HG03378 (cell line): ENCODE measurements around the gene TNS3.

Experiments used
- ATAC-seq: cut with Tn5 transposase; IDR thresholded peaks from one replicate; pipeline ENCODE4 v1.9.1; 2021; ENCODE audit warnings: mild to moderate bottlenecking, moderate library complexity; ENCODE audit not compliant: unreplicated experiment

Gene TNS3

DNA sequence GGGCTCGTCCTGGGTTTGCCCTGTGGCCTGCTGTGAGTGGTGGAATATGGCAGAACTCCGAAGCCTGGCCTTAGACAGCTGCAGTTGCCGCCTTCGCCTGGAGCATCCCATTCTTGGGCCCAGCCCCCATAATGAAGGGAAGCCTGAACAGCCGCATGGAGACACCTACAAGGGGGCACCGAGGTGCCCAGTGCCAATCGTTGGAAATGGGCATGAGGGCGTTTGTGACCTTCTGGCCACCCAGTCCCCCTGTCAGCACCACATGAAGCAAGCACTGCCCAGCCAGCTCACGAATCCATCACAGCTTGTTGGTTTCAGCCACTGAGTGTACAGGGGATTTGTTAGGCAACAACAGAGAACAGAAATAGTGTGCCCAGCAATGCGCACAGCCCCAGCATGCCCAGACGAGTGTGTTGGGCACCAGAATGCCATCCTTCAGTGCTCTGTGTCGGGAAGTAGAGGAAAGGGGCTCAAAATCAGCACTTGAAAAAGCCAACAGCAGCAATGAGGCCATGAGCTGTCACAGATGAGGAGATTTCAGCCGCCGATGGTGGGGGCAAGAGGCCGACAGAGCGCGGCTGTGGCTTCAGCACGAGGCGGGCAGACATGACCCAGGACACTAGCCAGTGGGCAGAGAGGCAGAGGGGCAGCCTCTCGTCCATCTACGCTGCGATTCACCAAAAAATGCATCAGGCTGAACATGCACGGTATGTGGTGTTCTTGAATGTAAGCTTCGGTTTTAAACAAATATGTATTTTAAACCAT, 91.2 kb downstream of the TNS3 start:
- ATAC-seq, result no peak

DNA sequence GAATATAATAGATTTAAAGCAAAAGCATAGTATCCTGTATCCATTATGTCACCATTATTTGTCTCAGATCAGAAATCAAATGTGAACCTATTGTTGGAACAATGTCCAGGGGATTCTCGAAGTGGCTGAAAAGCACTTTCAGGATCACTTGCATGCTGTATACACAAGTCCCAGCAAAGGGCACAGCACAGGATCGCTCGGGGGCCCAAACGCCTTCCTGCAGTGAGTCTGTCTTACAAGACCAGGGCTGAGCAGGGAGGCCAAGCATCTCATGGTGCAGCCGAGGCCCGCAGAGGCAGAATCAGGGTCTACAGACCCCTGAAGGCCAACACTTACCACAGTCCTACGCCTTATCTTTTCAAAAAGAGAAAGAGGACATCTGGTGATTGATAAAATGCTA, 92.3 kb downstream of the TNS3 start:
- ATAC-seq, result no peak

DNA sequence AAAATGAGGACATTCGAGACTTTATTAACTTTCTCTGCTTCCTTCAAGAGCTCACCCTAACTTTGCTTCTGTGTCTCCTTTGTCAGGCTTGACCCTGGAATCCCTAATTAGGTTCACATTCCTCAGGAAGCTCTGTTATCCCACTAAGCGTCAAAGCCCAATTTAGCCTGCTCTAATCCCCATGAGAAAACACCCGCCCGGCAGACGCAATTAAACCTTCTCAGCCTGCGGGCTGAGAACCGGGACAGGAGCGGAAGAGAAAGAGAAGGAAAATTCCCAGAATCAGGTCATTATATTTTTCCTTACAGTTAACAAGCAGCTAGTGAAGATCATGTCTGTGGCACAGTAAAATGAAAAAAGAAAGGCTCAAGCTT, 93.0 kb downstream of the TNS3 start:
- no peak for ATAC-seq

DNA sequence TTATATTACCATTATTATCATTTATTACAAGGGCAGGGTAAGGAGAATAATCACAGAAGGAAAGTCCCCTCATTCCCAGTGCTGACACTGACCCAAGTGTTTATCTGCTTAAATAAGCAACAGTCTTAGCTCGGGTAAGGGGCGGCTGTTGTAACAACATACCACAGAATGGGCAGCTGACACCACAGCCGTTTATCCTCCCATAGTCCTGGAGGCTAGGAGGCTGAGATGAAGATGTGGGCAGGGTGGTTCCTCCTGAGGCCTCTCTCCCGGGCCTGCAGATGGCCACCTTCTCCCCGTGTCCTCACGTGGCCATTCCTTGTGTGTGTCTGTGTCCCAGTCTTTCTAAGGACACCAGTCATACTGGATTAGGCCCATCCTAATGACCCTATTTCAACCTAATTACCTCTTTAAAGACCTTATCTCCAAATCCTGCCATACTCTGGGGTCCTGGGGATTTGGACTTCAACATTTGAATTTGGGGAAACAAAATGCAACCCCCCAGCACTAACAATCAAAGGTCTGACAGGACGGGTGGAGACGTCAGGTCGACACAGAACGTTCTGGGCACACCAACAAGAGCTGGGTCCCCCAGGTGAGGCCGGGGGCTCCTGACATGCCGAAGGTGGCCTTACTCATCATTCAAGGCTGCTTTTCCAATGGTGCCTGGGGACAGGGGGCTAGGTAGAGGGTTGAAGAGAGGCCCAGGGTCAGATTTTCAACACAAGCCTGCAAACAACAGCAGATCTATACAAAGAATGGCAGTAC, 93.5 kb downstream of the TNS3 start:
- ATAC-seq, result no peak

DNA sequence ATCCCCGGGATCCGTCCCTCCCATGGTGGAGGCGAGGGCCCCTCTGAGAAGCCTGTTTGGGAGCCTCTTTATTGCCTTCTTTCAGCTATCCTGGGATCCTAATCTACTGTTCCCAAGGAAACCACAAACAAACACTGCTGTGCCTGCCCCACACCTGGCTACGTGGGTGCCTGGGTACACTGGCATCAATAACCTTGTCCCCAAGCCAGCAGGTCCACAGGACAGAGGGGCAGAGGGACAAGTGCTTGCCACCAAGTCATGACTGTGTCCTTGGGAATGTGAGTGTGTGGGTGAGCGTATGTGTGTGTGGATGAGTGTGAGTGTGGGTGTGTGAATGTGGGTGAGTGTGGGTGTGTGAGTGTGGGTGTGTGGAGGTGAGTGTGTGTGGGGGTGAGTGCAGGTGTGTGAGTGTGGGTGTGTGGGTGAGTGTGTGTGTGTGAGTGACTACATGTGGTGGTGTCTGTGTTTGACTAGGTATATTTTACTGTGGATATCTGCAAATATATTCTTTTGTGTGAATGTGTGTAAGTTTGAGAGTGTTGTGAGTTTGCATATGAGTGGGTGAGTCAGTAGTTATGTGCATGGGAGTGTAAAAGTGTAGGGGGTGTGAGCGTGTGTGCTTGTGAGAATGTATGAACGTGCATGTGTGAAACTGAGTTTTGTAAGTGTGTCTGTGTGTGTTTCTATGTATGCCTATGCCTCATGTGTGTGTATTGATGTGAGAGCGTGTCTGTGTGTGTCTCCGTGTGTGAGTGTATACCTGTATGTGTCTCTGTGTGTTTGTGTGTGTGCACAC, 96.1 kb downstream of the TNS3 start:
- ATAC-seq, result no peak

DNA sequence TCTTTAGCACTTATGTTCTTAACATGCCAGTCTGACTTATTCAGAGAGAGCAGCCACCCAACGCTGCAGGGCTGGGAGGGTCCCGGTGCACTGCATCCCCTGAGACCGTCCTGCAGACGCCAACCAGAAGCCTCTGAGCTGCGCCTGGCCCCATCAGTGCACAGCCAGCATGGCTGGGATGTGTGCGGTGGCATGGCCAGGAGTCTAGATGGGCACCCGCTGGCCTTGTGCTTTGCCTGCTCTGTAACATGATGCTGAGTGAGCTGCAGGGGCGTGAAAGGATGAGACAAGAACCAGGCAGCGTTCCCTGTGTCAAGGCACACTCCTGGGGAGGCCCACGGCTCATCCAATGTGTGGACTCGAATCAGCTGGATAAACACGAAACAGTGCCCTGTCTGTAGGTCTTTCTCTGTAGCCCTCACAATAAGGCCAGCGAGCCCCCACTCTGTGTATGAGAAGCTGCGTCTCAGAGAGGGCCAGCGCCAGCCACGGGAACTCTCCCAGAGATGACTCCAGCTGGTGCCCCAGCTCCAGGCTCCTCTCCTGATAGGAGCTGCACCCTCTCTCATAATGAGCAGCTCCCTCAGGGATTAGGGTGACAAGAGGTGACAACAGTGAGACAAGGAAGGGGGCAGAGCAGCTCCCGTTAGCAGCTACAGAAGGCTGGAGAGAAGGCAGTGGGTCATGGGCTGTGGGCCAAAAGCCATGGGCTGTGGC, 96.8 kb downstream of the TNS3 start:
- ATAC-seq, result no peak

DNA sequence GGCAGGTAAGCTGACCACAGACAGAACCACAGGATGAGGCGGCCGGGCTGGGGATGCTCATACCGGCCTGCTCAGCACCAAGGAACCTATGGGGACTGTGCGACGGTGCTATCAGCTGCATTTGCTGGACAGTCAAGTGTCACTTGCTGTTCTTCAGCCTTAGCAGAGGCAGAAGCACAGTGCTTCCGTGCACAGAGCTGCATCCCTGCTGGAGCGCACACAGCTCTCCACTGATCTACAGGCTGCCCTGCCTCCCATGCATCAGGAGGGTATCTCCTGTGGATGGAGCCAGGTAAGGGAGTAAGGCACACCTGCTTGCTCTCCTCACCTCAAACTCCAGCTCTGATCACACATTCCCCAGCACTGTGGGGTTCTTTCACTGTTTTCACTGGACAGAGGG, 97.5 kb downstream of the TNS3 start:
- ATAC-seq, result no peak

DNA sequence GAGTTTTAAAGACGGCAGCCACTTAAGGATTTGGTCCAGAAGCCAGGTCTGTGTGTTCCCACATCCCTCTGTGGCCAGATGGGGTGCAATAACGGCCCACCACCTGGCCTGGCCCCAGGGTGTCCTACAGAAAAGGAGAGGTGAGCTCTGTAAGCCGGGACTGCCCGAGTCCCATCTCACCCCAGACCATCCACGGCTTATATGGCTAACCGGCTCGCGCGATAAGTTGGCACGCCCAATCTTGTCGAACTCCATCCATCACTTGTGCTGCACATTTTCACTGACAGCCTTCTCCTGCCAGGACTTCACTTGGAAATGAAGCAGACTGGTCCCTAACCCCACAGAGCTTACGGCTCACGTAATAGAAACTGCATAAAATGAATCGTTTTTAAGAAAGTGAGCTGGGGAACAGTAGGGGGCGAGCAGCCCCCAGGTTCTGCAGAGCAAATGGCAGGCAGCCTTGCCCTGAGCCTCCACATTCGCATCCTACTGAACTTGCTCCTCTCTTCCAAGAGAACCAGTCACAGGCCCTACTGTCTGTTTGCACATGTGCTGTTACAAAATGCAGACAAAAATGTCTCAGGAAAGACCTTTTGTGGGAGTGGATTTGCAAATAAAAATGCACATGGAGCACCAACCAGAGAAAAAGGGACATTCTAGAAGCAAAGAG, 98.2 kb downstream of the TNS3 start:
- ATAC-seq, result no peak

DNA sequence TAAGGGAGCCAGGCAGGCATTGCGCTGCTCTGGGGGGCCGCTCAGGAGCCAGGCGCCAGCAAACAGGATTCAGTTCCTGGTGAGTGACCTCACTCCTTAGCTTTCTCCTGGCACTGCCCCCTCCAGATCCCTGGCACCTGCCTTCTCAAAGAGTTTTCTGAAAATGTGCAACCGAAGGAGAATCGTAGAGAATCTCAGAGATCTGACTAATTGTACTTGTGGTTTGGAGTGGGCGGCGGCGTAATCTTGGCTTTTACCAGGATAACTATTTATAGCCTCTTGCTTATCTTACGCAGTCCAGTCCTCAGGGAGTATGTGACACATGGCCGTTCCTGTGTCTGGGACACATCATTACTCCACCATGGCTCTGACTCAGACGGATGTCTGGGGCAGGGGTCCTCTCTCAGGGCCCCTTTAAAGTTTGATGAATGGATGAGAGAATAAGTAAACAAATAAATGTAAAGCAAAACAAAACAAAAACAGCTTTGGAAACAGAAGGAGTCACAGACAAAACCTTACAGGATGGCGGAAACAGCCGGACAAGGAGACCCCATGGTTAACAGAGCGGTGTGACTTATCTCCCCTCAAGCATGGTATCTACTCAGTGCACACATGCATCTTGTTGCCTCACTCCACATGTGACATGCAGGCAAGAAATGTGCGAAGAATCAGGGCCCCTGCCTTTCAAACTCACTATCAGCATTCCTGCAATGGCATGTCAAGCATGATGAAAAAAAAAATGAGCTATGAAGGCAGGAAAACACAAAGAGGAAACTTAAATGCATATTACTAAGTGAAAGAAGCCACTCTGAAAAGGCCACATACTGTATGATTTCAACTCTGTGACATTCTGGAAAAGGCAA, 99.7 kb downstream of the TNS3 start:
- ATAC-seq, result peak; percentile 45

DNA sequence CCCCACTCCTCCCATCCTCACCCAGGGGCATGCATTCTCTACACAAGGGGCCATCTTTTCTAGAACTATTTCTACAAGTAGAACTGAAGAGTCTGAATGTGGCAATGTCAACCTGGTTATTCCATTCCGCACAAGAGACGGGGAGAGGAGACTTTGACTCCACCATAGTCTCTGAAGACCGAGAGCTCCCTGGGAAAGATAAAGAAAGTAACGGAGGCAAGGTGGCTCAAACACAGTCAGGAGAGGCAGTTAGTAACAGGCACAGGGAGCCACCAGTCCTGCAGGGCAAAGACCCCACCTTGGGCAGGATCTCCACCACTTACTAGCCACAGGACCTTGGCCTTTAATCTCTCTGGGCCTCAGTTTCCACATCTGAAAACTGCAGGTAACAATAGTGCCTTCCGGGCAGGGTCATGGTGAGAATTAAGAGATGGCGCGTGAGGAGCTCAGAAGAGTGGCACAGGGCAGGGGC, 100.3 kb downstream of the TNS3 start:
- ATAC-seq, result no peak

DNA sequence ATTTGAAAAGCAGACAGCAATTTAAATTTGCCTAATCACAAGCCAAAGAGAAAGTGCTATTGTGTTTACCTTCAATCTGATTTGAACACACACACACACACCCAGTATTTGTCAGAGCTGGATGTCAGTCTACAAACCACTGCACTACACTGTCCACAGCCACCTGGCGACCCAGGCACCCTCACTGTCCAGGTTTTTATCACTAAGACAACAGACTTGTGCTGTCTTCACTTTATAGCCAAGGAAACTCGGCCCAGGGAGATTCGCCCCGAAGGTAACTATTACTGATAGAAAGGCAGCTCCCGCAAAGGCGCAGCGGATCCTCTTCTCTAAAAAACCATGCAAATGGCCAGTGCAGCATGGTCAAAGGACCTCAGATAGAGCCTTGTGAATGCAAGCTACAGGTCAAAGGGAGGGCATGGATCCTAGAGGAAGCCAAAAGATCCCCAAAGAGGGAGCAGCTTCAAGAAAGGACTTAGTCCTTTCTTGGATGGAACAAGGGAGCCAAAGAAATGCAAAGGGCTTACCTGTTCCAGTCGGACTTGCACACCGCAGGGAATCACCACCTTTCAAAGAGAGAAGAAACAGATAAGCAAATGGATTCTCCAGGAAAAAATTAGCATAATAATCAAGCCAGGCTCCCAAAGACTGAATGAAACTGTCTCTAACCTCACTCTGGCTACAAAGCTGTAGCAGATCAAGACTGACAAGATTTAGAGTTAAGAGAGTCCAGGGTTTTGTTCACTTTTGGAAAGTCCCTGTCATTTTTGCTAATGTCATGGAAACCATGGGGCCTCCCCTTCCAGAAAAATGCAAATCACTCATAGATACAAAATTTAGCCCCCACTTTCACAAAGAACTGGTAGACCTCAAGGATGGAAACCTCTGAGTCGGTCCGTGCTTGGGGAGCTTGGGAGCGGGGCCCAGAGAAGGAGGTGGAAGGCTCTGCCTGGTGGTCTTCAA, 101.1 kb downstream of the TNS3 start:
- peak; percentile 69 for ATAC-seq

DNA sequence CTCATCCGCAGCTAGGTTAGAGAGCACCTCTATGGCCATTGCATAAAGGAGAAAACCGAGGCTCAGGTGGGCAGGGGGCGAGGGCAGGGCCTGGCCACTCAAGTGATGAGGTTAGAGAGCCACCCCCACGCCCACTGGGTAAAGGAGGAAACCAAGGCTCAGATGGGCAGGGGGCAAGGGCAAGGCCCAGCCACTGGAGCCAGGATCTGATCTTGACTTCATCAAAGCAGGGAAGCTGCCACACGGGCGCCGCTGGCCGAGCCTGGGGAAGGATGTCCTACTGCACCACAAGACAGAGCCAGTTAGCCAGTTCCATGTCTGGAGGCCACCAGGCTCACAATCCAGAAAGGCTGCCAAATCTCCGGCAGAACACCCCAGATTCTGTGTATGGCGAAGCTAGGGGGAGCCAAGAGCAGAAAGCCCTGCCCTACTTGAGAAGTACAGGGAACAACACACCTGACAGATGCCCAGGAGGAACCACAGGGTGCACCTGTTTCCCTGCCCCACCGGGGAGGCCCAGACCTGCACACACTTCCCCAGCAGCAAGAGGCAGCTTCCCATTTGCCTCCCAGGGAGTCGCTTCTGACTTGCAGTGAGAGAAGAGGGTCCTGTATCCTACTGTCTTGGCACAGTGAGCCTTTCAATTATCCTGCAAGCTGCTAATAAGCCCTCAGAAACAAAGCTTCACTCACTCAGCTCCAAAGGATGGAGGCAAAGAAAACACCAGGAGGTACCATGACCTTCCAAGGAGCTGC, 101.9 kb downstream of the TNS3 start:
- no peak for ATAC-seq

DNA sequence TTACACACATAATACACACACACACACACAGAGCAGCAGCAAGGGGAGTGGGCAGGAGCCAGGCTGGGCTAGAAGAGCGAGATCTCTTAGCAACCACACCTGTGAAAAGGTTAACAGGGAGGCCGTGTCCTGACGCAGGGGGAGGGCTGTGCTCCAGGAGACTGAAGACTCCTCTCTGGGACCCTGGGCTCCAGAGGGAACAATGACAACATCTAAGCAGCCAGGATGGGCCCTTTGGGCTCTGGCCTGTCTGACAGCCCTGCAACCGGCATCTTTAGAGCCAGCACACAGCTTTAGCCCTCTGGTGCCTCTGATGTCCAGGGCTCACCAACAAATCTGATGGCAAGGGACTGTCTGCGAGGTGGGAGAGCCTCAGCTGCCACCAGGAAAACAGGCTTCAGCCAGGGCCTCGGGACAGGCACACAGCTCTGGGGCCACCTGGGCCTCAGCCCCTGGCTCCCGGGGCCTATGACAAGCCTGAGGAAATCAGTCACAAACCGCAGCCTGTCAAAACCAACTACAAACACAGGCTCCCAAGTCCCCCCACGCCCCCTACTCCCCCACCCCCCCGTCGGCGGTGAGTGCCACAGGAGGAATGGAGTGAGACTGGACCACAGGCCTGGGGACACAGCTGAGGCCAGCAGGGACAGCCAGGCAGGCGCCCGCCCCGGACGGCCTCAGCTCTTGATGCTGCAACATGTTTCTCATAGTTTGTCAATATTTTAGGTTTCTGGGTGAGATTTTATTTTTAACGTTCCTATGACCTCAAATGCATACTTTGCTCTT, 102.8 kb downstream of the TNS3 start:
- no peak for ATAC-seq

DNA sequence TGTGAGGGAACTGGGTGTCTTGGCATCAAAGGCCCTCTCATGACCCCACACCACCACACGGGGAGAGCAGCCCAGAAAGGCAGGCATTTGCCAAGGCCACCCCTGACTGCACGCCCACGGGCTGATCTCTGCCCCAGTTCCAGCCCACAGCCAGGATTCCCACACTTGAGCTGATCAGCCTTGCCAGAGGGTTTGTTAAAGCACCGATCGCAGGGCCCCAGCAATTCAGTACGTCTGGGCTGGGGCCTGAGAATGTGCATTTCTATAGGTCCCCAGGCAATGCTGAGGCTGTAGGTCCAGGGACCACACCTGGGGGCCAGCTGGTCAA, 103.9 kb downstream of the TNS3 start:
- no peak for ATAC-seq

DNA sequence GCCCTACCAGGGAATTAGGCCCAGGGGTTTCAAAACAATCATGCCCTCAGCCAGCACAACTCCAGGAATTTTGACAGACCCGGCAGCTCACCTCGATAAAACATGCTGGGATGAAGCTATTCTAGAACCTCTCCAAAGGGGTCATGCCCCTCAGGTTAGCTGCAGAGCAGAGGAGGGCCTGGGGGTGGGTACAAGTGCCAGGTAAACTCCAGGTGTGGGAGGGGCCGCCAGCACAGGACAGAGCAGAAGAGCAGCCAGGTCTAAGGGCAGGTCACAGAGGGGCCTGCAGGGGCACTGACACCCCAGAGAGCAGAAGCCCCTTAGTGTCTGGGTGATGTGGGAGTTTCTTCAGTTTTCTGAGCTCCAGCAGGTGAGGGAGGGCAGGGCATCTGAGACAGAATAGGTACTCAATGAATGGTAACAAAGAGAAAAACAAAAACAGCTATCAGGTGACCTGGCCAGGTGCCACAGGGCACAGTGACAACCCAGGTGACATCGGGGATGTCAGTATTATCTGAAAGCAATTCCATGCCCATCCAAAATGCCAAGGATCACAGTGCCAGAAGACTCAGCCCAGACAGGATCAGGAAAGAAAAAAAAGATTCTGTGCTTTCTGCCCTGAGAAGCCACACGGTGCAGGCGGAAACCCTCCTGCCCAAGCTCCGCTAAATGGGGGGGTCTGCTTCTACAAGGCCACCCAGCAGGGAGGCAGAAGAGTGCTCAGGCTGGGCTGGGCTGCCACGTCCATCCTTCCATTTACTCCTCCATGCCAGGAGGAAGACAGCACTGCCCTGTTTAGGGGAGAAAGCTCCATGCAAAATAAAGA, 104.5 kb downstream of the TNS3 start:
- ATAC-seq, result no peak

DNA sequence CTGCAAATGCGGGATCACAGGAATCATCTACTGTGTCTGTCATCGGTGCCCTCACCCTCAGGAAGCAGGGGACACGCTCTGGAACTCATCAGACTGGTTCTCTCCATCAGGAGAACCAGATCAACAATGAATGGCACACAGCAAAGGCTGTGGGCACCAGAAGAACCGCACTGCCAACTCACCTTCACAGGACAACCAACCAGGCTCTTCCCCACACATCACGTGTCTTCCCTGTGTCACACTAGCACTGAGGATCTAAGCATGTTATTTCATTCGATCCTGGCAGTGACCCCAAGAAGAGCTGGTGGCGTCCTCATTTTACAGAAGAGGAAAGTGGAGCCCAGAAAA, 106.1 kb downstream of the TNS3 start:
- ATAC-seq, result no peak
